Right hindlimb (tissue), 1 donor: ENCODE measurements around the gene TTC5.
"Not testable (repeated sequence)": the region's sequence is repeated elsewhere in the genome, so short reads cannot be mapped to it uniquely, and the experiment has no call there.

Experiments
- DNase-seq: peaks from one replicate; pipeline ENCODE4 v3.0.0-alpha.2; 2018

Gene TTC5

GRCh38 chr14:20295067-20295466 lies 10.7 kb downstream of the TTC5 start:
- DNase-seq: no peak

GRCh38 chr14:20294636-20295035 lies 11.1 kb downstream of the TTC5 start:
- no peak for DNase-seq

- not testable (repeated sequence) for DNase-seq
Observed at GRCh38 chr14:20281998-20282397, 23.8 kb downstream of the TTC5 start.

GRCh38 chr14:20280265-20280664 lies 25.5 kb downstream of the TTC5 start:
- DNase-seq: not testable (repeated sequence)

- DNase-seq: no peak
Observed at GRCh38 chr14:20278414-20278813, 27.3 kb downstream of the TTC5 start.

- no peak for DNase-seq
Observed at GRCh38 chr14:20277409-20277808, 28.3 kb downstream of the TTC5 start.

- DNase-seq: no peak
Observed at GRCh38 chr14:20274062-20274461, 31.7 kb downstream of the TTC5 start.

- not testable (repeated sequence) for DNase-seq
Observed at GRCh38 chr14:20264361-20264760, 41.4 kb downstream of the TTC5 start.

GRCh38 chr14:20262642-20263128 lies 43.1 kb downstream of the TTC5 start:
- no peak for DNase-seq

- DNase-seq: no peak
Observed at GRCh38 chr14:20247646-20248246, 58.0 kb downstream of the TTC5 start.
